ENCODE data around the gene ADGRA3. TPM values are rescaled to one million over a fixed set of nuclear protein-coding genes. Genes with fewer than 3 reads are reported as not detected.
"Not testable (repeated sequence)": the region's sequence is repeated elsewhere in the genome, so short reads cannot be mapped to it uniquely, and the experiment has no call there.

The ADGRA3 gene
- total RNA-seq, 3 donors from 2014 or later (not counting 1 experiment from before 2014, with no cell fraction given): 5.5 to 15.8 (median 8.2) TPM

- H3K4me1 Mint-ChIP-seq: peaks cover 28 to 29% of the 10 kb centered on the region in 2 donors
- 79% methylated on average over 5 of the region's 8 CpGs for WGBS (ENCODE audit: insufficient coverage)
- intact Hi-C loops (cut with micrococcal nuclease): no loop called here
Observed at GRCh38 chr4:22477136-22477812, 38.6 kb downstream of the ADGRA3 start.

GRCh38 chr4:22476011-22476410, 39.9 kb downstream of the ADGRA3 start:
- no peaks in the 10 kb centered on the region for H3K36me3 Mint-ChIP-seq
- no peaks in the 10 kb centered on the region for H3K4me1 ChIP-seq (ENCODE audit: control insufficient read depth, insufficient read depth, low read length)
- ATAC-seq (no peak), DNase-seq (no peak)
- H3K4me3 ChIP-seq (ENCODE audit: low read length): no peak overlapping the region
- no peaks in the 10 kb centered on the region for H3K36me3 ChIP-seq (ENCODE audit: control insufficient read depth, insufficient read depth, low read length)
- TF ChIP-seq, protein P1, sequence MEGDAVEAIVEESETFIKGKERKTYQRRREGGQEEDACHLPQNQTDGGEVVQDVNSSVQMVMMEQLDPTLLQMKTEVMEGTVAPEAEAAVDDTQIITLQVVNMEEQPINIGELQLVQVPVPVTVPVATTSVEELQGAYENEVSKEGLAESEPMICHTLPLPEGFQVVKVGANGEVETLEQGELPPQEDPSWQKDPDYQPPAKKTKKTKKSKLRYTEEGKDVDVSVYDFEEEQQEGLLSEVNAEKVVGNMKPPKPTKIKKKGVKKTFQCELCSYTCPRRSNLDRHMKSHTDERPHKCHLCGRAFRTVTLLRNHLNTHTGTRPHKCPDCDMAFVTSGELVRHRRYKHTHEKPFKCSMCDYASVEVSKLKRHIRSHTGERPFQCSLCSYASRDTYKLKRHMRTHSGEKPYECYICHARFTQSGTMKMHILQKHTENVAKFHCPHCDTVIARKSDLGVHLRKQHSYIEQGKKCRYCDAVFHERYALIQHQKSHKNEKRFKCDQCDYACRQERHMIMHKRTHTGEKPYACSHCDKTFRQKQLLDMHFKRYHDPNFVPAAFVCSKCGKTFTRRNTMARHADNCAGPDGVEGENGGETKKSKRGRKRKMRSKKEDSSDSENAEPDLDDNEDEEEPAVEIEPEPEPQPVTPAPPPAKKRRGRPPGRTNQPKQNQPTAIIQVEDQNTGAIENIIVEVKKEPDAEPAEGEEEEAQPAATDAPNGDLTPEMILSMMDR (IDR thresholded peaks at IDR 0.05): no peak
- no peak overlapping the region for H3K27ac Mint-ChIP-seq
- no peaks in the 10 kb centered on the region for H3K9me3 ChIP-seq (ENCODE audit: control insufficient read depth, insufficient read depth, low read length)
- no peaks in the 10 kb centered on the region for H3K27me3 ChIP-seq (ENCODE audit: control insufficient read depth, insufficient read depth, low read length)
- intact Hi-C loops (cut with micrococcal nuclease): no loop called here
- no peaks in the 10 kb centered on the region for H3K9me3 Mint-ChIP-seq
- H3K27ac ChIP-seq (ENCODE audit: low read length): no peak overlapping the region
- 96% methylated on average over 5 of the region's 7 CpGs for WGBS (ENCODE audit: insufficient coverage)
- no peaks in the 10 kb centered on the region for H3K27me3 Mint-ChIP-seq (ENCODE audit: low read depth in 2 of 2)
- peaks cover 23 to 29% of the 10 kb centered on the region in 2 donors for H3K4me1 Mint-ChIP-seq
- H3K4me3 Mint-ChIP-seq: no peak overlapping the region

More at GRCh38 chr4:22477136-22477812, 38.6 kb downstream of the ADGRA3 start:
- H3K4me3 Mint-ChIP-seq: no peak overlapping the region
- H3K27ac Mint-ChIP-seq: no peak overlapping the region
- H3K36me3 Mint-ChIP-seq: no peaks in the 10 kb centered on the region
- Histone ChIP-seq H3K27ac (ENCODE audit: low read length) (no peak overlapping the region), H3K36me3 (ENCODE audit: control insufficient read depth, insufficient read depth, low read length) (no peaks in the 10 kb centered on the region), H3K4me3 (ENCODE audit: low read length) (no peak overlapping the region), H3K27me3 (ENCODE audit: control insufficient read depth, insufficient read depth, low read length) (no peaks in the 10 kb centered on the region), H3K9me3 (ENCODE audit: control insufficient read depth, insufficient read depth, low read length) (no peaks in the 10 kb centered on the region), H3K4me1 (ENCODE audit: control insufficient read depth, insufficient read depth, low read length) (no peaks in the 10 kb centered on the region)
- TF ChIP-seq, protein P1 (IDR thresholded peaks at IDR 0.05): no peak
- no peaks in the 10 kb centered on the region for H3K9me3 Mint-ChIP-seq
- DNase-seq (no peak), ATAC-seq (no peak)
- H3K27me3 Mint-ChIP-seq (ENCODE audit: low read depth in 2 of 2): no peaks in the 10 kb centered on the region

DNA sequence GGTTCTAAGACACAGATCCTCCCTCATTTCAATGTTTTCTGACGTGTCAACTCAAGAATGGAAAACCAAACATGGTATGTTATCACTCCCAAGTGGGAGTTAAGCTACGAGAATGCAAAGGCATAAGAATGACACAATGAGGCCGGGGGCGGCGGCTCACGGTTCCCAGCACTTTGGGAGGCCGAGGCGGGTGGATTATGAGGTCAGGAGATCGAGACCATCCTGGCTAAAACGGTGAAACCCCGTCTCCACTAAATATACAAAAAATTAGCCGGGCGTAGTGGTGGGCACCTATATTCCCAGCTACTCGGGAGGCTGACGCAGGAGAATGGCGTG, 40.6 kb downstream of the ADGRA3 start:
- DNase-seq; H3K9me3 ChIP-seq (ENCODE audit: control insufficient read depth, insufficient read depth, low read length); intact Hi-C loops (cut with micrococcal nuclease); H3K36me3 ChIP-seq (ENCODE audit: control insufficient read depth, insufficient read depth, low read length); H3K27ac Mint-ChIP-seq; H3K27me3 Mint-ChIP-seq (ENCODE audit: low read depth in 2 of 2); H3K36me3 Mint-ChIP-seq; H3K4me1 ChIP-seq (ENCODE audit: control insufficient read depth, insufficient read depth, low read length); H3K4me3 Mint-ChIP-seq; H3K27me3 ChIP-seq (ENCODE audit: control insufficient read depth, insufficient read depth, low read length); H3K4me3 ChIP-seq (ENCODE audit: low read length); H3K27ac ChIP-seq (ENCODE audit: low read length); H3K9me3 Mint-ChIP-seq; ATAC-seq: not testable (repeated sequence)
- WGBS (ENCODE audit: insufficient coverage): 93% methylated on average over 16 of the region's 16 CpGs
- H3K4me1 Mint-ChIP-seq: peaks cover 24 to 30% of the 10 kb centered on the region in 2 donors

DNA sequence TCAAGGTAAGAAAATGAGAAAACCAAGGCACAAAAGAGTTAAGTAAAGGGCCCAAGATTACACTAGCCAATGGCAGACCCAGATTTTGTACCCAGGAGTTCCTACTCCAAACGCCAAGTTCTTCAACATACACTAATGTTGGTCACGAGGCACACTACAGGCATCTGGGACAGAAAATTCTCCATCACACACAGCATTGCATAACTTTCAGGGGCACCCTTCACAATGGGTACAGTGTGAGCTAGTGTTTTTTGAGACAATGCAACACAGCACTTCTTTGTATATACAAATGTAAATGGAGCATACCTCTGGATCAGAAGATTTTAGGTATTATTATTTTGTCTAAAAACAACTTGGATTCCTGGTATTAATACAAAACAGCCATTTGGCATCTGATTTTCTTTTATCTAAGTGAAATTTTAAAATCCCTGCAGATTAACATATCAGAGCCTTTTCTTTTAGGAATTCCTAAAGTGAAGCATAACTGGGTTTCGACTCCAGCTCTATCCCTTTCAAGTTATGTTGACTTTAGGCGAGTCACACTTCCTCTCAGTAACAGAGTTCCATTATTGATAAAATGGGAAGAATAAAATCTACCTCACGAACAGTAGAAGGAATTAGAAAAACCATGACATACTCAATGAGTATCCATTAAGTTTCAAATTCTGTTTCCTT, 41.1 kb downstream of the ADGRA3 start:
- H3K4me3 ChIP-seq (ENCODE audit: low read length): no peak overlapping the region
- no peaks in the 10 kb centered on the region for H3K4me1 ChIP-seq (ENCODE audit: control insufficient read depth, insufficient read depth, low read length)
- TF ChIP-seq, protein P1 (IDR thresholded peaks at IDR 0.05): no peak
- 100% methylated on average over 2 of the region's 5 CpGs for WGBS (ENCODE audit: insufficient coverage)
- H3K9me3 ChIP-seq (ENCODE audit: control insufficient read depth, insufficient read depth, low read length): no peaks in the 10 kb centered on the region
- no peak overlapping the region for H3K27ac Mint-ChIP-seq
- H3K36me3 Mint-ChIP-seq: no peaks in the 10 kb centered on the region
- H3K36me3 ChIP-seq (ENCODE audit: control insufficient read depth, insufficient read depth, low read length): no peaks in the 10 kb centered on the region
- H3K9me3 Mint-ChIP-seq: no peaks in the 10 kb centered on the region
- ATAC-seq (no peak), DNase-seq (no peak)
- peaks cover 23 to 30% of the 10 kb centered on the region in 2 donors for H3K4me1 Mint-ChIP-seq
- no peaks in the 10 kb centered on the region for H3K27me3 Mint-ChIP-seq (ENCODE audit: low read depth in 2 of 2)
- H3K4me3 Mint-ChIP-seq: no peak overlapping the region
- intact Hi-C loops (cut with micrococcal nuclease): no loop called here
- no peaks in the 10 kb centered on the region for H3K27me3 ChIP-seq (ENCODE audit: control insufficient read depth, insufficient read depth, low read length)
- H3K27ac ChIP-seq (ENCODE audit: low read length): no peak overlapping the region

Data from natural killer cell (primary cell).